Aorta (tissue), 5 donors: ENCODE results near the gene CTIF. TPM values are rescaled to one million over a fixed set of nuclear protein-coding genes. Genes with fewer than 3 reads are reported as not detected.

ENCODE experiments used
- ATAC-seq: fragments of 200-7000 bp; cut with Tn5 transposase; one replicate; pipeline ENCODE4 v1.9.1; 2022; ENCODE audit warnings: moderate library complexity; ENCODE audit not compliant: low FRiP score
- DNase-seq, 2 donors: peaks; one replicate each; pipeline ENCODE4 v3.0.0-alpha.2; 2020
- H3K27ac ChIP-seq, 2 donors: one replicate each; pipeline ENCODE4 v1.5.1; 2013; ENCODE audit warnings: low read length in 2 of 2, mild to moderate bottlenecking in 2 of 2, moderate library complexity in 2 of 2, control low read depth in 1 of 2, inconsistent platforms in 1 of 2, low read depth in 1 of 2
- H3K27me3 ChIP-seq, 2 donors: one replicate each; pipeline ENCODE4 v1.6.1; 2013; ENCODE audit warnings: control low read depth in 1 of 2, low read length in 1 of 2, mild to moderate bottlenecking in 1 of 2, moderate library complexity in 1 of 2; ENCODE audit not compliant: insufficient read depth in 2 of 2, control insufficient read depth in 1 of 2
- H3K36me3 ChIP-seq, 2 donors: one replicate each; pipeline ENCODE4 v1.6.1; 2013; ENCODE audit warnings: control low read depth in 1 of 2, low read length in 1 of 2, mild to moderate bottlenecking in 1 of 2; ENCODE audit not compliant: insufficient read depth in 2 of 2, control insufficient read depth in 1 of 2
- H3K4me1 ChIP-seq, 2 donors: one replicate each; pipeline ENCODE4 v1.6.1; 2013; ENCODE audit warnings: low read length in 2 of 2, control low read depth in 1 of 2, mild to moderate bottlenecking in 1 of 2, moderate library complexity in 1 of 2; ENCODE audit not compliant: insufficient read depth in 2 of 2, control insufficient read depth in 1 of 2
- H3K4me3 ChIP-seq, 2 donors: one replicate each; pipeline ENCODE4 v1.5.1; 2013; ENCODE audit warnings: low read length in 2 of 2, control low read depth in 1 of 2, mild to moderate bottlenecking in 1 of 2
- H3K9me3 ChIP-seq: one replicate; pipeline ENCODE4 v1.6.1; 2013; ENCODE audit warnings: mild to moderate bottlenecking, low read length; ENCODE audit not compliant: control insufficient read depth
- WGBS, 2 donors: extraction: QIAGEN DNeasy Blood & Tissue Kit; methylation state at CpG; one replicate each; pipeline ENCODE4 v1.1.7; 2013; 5-methylcytosine and 5-hydroxymethylcytosine counted together
- intact Hi-C, 2 donors: fragments of 100-400 bp; cut with DNase I; formaldehyde crosslinking; loops; one replicate each; pipeline versions ENCODE4 v1.14.2 to v1.15.0; 2022
- polyA plus RNA-seq, 2 donors: library from polyadenylated mRNA; stranded (reverse); fragments of 200-250 nt; gene quantifications; one replicate each; pipeline ENCODE4 v1.2.3, GENCODE V29; 2013
- total RNA-seq, 2 donors: library from RNA; stranded (reverse); fragmentation: NEBNext Ultra II Directional; extraction: Animal tissue kit (Norgen Biotek cat#: 25700); gene quantifications; one replicate each; pipeline ENCODE4 v1.2.1, GENCODE V29; 2021
- donor health status: healthy with polysubstance abuse.
- donor health status: Bipolar disorder and iron deficiency.
- donor health status: DM: no; HTN: no; CAD: no.
- donor health status: DM: no; HTN: no; CAD: no.
- donor health status: DM: yes; HTN: yes; CAD: no.

The CTIF gene
- total and polyA plus RNA-seq, 4 donors: 14.4 to 113 (median 93.4) TPM

GRCh38 chr18:48611785-48612480, 73.1 kb downstream of the CTIF start:
- Histone ChIP-seq H3K27me3 (no peaks in the 10 kb centered on the region), H3K9me3 (no peaks in the 10 kb centered on the region), H3K4me3 (no peak overlapping the region), H3K36me3 (no peaks in the 10 kb centered on the region), H3K4me1 (peaks cover 0 to 4% of the 10 kb centered on the region in 2 donors), H3K27ac (peak overlapping the region in 1 of 2 donors; percentile 95)
- DNase-seq (peak; percentile 30 to 59), ATAC-seq (no peak)
- 72 to 78% methylated on average over 10 of the region's 10 CpGs for WGBS, 2 donors
- intact Hi-C loops: loop anchor here in 1 of 2 donors (5.0 kb wide), 1 partner anchor 65 kb away; no protein-coding TSS in a partner anchor

GRCh38 chr18:48612511-48612910, 73.7 kb downstream of the CTIF start:
- intact Hi-C loops: loop anchor here in 1 of 2 donors (5.0 kb wide), 1 partner anchor 65 kb away; no protein-coding TSS in a partner anchor
- Histone ChIP-seq H3K4me1 (peaks cover 0 to 4% of the 10 kb centered on the region in 2 donors), H3K27ac (peak overlapping the region in 1 of 2 donors; percentile 95)

GRCh38 chr18:48612917-48613316, 74.1 kb downstream of the CTIF start:
- peak in 1 of 2 donors; percentile 15 for DNase-seq
- H3K27me3 ChIP-seq: no peaks in the 10 kb centered on the region
- 62 to 65% methylated on average over 4 of the region's 4 CpGs for WGBS, 2 donors
- no peak for ATAC-seq
- intact Hi-C loops: loop anchor here in 1 of 2 donors (5.0 kb wide), 1 partner anchor 66 kb away; no protein-coding TSS in a partner anchor
- H3K27ac ChIP-seq: peak overlapping the region; percentile 87 to 95
- peaks cover 0 to 4% of the 10 kb centered on the region in 2 donors for H3K4me1 ChIP-seq
- H3K4me3 ChIP-seq: no peak overlapping the region
- H3K36me3 ChIP-seq: no peaks in the 10 kb centered on the region
- H3K9me3 ChIP-seq: no peaks in the 10 kb centered on the region

More at GRCh38 chr18:48612511-48612910, 73.7 kb downstream of the CTIF start:
- Histone ChIP-seq H3K9me3 (no peaks in the 10 kb centered on the region), H3K27me3 (no peaks in the 10 kb centered on the region), H3K4me3 (no peak overlapping the region), H3K36me3 (no peaks in the 10 kb centered on the region)
- 93 to 96% methylated on average over 6 of the region's 6 CpGs for WGBS, 2 donors
- ATAC-seq (no peak), DNase-seq (peak; percentile 15 to 40)

- intact Hi-C loops: loop anchor here in 1 of 2 donors (5.0 kb wide), 1 partner anchor 66 kb away; no protein-coding TSS in a partner anchor
- Histone ChIP-seq H3K27ac (peak overlapping the region; percentile 34 to 95), H3K9me3 (no peaks in the 10 kb centered on the region), H3K4me1 (peaks cover 0 to 4% of the 10 kb centered on the region in 2 donors), H3K27me3 (no peaks in the 10 kb centered on the region), H3K4me3 (no peak overlapping the region), H3K36me3 (no peaks in the 10 kb centered on the region)
- ATAC-seq (peak; percentile 80), DNase-seq (peak; percentile 76 to 90)
- WGBS, 2 donors: 16 to 22% methylated on average over 14 to 15 of the region's 15 CpGs
These were observed 75.0 kb downstream of the CTIF start for GRCh38 chr18:48613589-48614404.

GRCh38 chr18:48615566-48616401, 77.0 kb downstream of the CTIF start:
- WGBS, 2 donors: 90 to 91% methylated on average over 31 of the region's 31 CpGs
- Histone ChIP-seq H3K9me3 (no peaks in the 10 kb centered on the region), H3K4me1 (peaks cover 0 to 4% of the 10 kb centered on the region in 2 donors), H3K4me3 (no peak overlapping the region), H3K27me3 (no peaks in the 10 kb centered on the region), H3K36me3 (no peaks in the 10 kb centered on the region), H3K27ac (no peak overlapping the region)
- no peak for ATAC-seq
- intact Hi-C loops: no loop called here
- DNase-seq: peak in 1 of 2 donors; percentile 32

- ATAC-seq: no peak
- Histone ChIP-seq H3K27me3 (no peaks in the 10 kb centered on the region), H3K36me3 (no peaks in the 10 kb centered on the region), H3K27ac (no peak overlapping the region), H3K4me1 (peaks cover 0 to 4% of the 10 kb centered on the region in 2 donors), H3K9me3 (no peaks in the 10 kb centered on the region), H3K4me3 (no peak overlapping the region)
- intact Hi-C loops: no loop called here
- 73 to 80% methylated on average over 8 of the region's 8 CpGs for WGBS, 2 donors
- DNase-seq: no peak
These were observed 77.8 kb downstream of the CTIF start for GRCh38 chr18:48616484-48617255.

GRCh38 chr18:48617844-48618497, 79.1 kb downstream of the CTIF start:
- ATAC-seq: no peak
- H3K36me3 ChIP-seq: no peaks in the 10 kb centered on the region
- DNase-seq: no peak
- WGBS, 2 donors: 60 to 83% methylated on average over 9 of the region's 9 CpGs
- intact Hi-C loops: no loop called here
- H3K4me3 ChIP-seq: no peak overlapping the region
- no peak overlapping the region for H3K27ac ChIP-seq
- no peaks in the 10 kb centered on the region for H3K9me3 ChIP-seq
- H3K27me3 ChIP-seq: no peaks in the 10 kb centered on the region
- H3K4me1 ChIP-seq: peaks cover 3 to 6% of the 10 kb centered on the region in 2 donors
